ENCODE data around the gene FRMD4A.
"Not testable (repeated sequence)": the region's sequence is repeated elsewhere in the genome, so short reads cannot be mapped to it uniquely, and the experiment has no call there.

FRMD4A gene

GRCh38 chr10:13877154-13877909, 453.4 kb downstream of the FRMD4A start:
- DNase-seq (ENCODE audit: low read depth) = no peak

GRCh38 chr10:13873196-13873595, 457.5 kb downstream of the FRMD4A start:
- no peak for DNase-seq (ENCODE audit: low read depth)

GRCh38 chr10:13872411-13872810, 458.3 kb downstream of the FRMD4A start:
- DNase-seq (ENCODE audit: low read depth) = no peak

- no peak for DNase-seq (ENCODE audit: low read depth)
Measured at GRCh38 chr10:13871776-13872175, 458.9 kb downstream of the FRMD4A start.

GRCh38 chr10:13871011-13871410, 459.7 kb downstream of the FRMD4A start:
- DNase-seq (ENCODE audit: low read depth) = no peak

- no peak for DNase-seq (ENCODE audit: low read depth)
Measured at GRCh38 chr10:13869295-13869664, 461.4 kb downstream of the FRMD4A start.

GRCh38 chr10:13868528-13869294, 462.0 kb downstream of the FRMD4A start:
- DNase-seq (ENCODE audit: low read depth) = no peak

- no peak for DNase-seq (ENCODE audit: low read depth)
Measured at GRCh38 chr10:13867822-13868221, 462.9 kb downstream of the FRMD4A start.

GRCh38 chr10:13865758-13866491, 464.8 kb downstream of the FRMD4A start:
- no peak for DNase-seq (ENCODE audit: low read depth)

- DNase-seq (ENCODE audit: low read depth) = not testable (repeated sequence)
Measured at GRCh38 chr10:13865220-13865619, 465.5 kb downstream of the FRMD4A start.

- DNase-seq (ENCODE audit: low read depth) = no peak
Measured at GRCh38 chr10:13862546-13863233, 468.0 kb downstream of the FRMD4A start.

- no peak for DNase-seq (ENCODE audit: low read depth)
Measured at GRCh38 chr10:13860886-13861285, 469.8 kb downstream of the FRMD4A start.

GRCh38 chr10:13859979-13860654, 470.6 kb downstream of the FRMD4A start:
- no peak for DNase-seq (ENCODE audit: low read depth)

- DNase-seq (ENCODE audit: low read depth) = no peak
Measured at GRCh38 chr10:13858709-13859108, 472.0 kb downstream of the FRMD4A start.

- DNase-seq (ENCODE audit: low read depth) = no peak
Measured at GRCh38 chr10:13857451-13857850, 473.3 kb downstream of the FRMD4A start.

- DNase-seq (ENCODE audit: low read depth) = no peak
Measured at GRCh38 chr10:13853854-13854253, 476.9 kb downstream of the FRMD4A start.

- DNase-seq (ENCODE audit: low read depth) = no peak
Measured at GRCh38 chr10:13852872-13853271, 477.9 kb downstream of the FRMD4A start.

GRCh38 chr10:13851906-13852305, 478.8 kb downstream of the FRMD4A start:
- no peak for DNase-seq (ENCODE audit: low read depth)

GRCh38 chr10:13848520-13849445, 481.9 kb downstream of the FRMD4A start:
- no peak for DNase-seq (ENCODE audit: low read depth)

- DNase-seq (ENCODE audit: low read depth) = no peak
Measured at GRCh38 chr10:13847201-13847631, 483.5 kb downstream of the FRMD4A start.

All from activated T-cell treated with anti-CD3 and anti-CD28 coated beads for 24 hours (primary cell).